Neural crest cell (in vitro differentiated cells): ENCODE data around the gene ATG9B. TPM values are rescaled to one million over a fixed set of nuclear protein-coding genes. Genes with fewer than 3 reads are reported as not detected.

Source experiments
- DNase-seq: peaks from one replicate; pipeline ENCODE4 v3.0.0; 2021; ENCODE audit warnings: low read depth, mixed read lengths, low spot score
- H3K27ac Mint-ChIP-seq: one replicate; pipeline ENCODE4 v1.8.0; 2021; ENCODE audit warnings: mild to moderate bottlenecking, mixed read lengths; ENCODE audit not compliant: unreplicated experiment
- H3K27me3 Mint-ChIP-seq: 2 replicates; pipeline ENCODE4 v1.8.0; 2021; ENCODE audit warnings: low read depth, mild to moderate bottlenecking, mixed read lengths
- H3K36me3 Mint-ChIP-seq: 2 replicates; pipeline ENCODE4 v1.8.0; 2021; ENCODE audit warnings: low read depth, mild to moderate bottlenecking, mixed read lengths
- H3K4me1 Mint-ChIP-seq: 2 replicates; pipeline ENCODE4 v1.8.0; 2021; ENCODE audit warnings: mixed read lengths
- H3K4me3 Mint-ChIP-seq: one replicate; pipeline ENCODE4 v1.8.0; 2021; ENCODE audit warnings: mild to moderate bottlenecking, mixed read lengths
- H3K9me3 Mint-ChIP-seq: 2 replicates; pipeline ENCODE4 v1.8.0; 2021; ENCODE audit warnings: mixed read lengths
- CTCF ChIP-seq: fragments of 200-600 bp; sonication (generic); conservative IDR thresholded peaks from 2 replicates; pipeline ENCODE4 v1.5.0; 2021; ENCODE audit warnings: antibody characterized with exemption, mild to moderate bottlenecking
- total RNA-seq: library from RNA; stranded (reverse); gene quantifications from 2 replicates; pipeline ENCODE4 v1.2.1, GENCODE V29; 2021

The ATG9B gene
- total RNA-seq, 1 donor from 2014 or later: 8.0 TPM

- Mint-ChIP-seq H3K4me3 (no peak overlapping the region), H3K36me3 (peaks cover 2% of the 10 kb centered on the region), H3K9me3 (no peaks in the 10 kb centered on the region), H3K27me3 (no peaks in the 10 kb centered on the region), H3K27ac (no peak overlapping the region), H3K4me1 (no peaks in the 10 kb centered on the region)
- DNase-seq: no peak
- no peak for TF ChIP-seq CTCF
Measured at GRCh38 chr7:151069841-151070573, 45.7 kb upstream of the ATG9B start.

- peaks cover 2% of the 10 kb centered on the region for H3K36me3 Mint-ChIP-seq
- H3K9me3 Mint-ChIP-seq: no peaks in the 10 kb centered on the region
- H3K27me3 Mint-ChIP-seq: no peaks in the 10 kb centered on the region
- H3K27ac Mint-ChIP-seq: no peak overlapping the region
- DNase-seq: no peak
- no peak overlapping the region for H3K4me3 Mint-ChIP-seq
- TF ChIP-seq CTCF: no peak
- H3K4me1 Mint-ChIP-seq: peaks cover 3% of the 10 kb centered on the region
Measured at GRCh38 chr7:151068069-151068773, 43.9 kb upstream of the ATG9B start.

GRCh38 chr7:151066273-151066974, 42.1 kb upstream of the ATG9B start:
- peaks cover 2% of the 10 kb centered on the region for H3K36me3 Mint-ChIP-seq
- no peak overlapping the region for H3K27ac Mint-ChIP-seq
- H3K4me3 Mint-ChIP-seq: no peak overlapping the region
- no peaks in the 10 kb centered on the region for H3K27me3 Mint-ChIP-seq
- H3K4me1 Mint-ChIP-seq: peaks cover 12% of the 10 kb centered on the region
- DNase-seq: no peak
- TF ChIP-seq CTCF: no peak
- H3K9me3 Mint-ChIP-seq: no peaks in the 10 kb centered on the region

- Mint-ChIP-seq H3K27ac (no peak overlapping the region), H3K4me1 (peaks cover 19% of the 10 kb centered on the region), H3K27me3 (no peaks in the 10 kb centered on the region), H3K9me3 (no peaks in the 10 kb centered on the region), H3K4me3 (no peak overlapping the region), H3K36me3 (peaks cover 2% of the 10 kb centered on the region)
- TF ChIP-seq CTCF: no peak
- no peak for DNase-seq
Measured at GRCh38 chr7:151065516-151065915, 41.2 kb upstream of the ATG9B start.

GRCh38 chr7:151064993-151065392, 40.7 kb upstream of the ATG9B start:
- Mint-ChIP-seq H3K4me1 (peaks cover 20% of the 10 kb centered on the region), H3K27ac (no peak overlapping the region), H3K4me3 (no peak overlapping the region), H3K9me3 (no peaks in the 10 kb centered on the region), H3K27me3 (no peaks in the 10 kb centered on the region), H3K36me3 (peaks cover 2% of the 10 kb centered on the region)
- TF ChIP-seq CTCF: no peak
- no peak for DNase-seq
